Glutamatergic neuron (in vitro differentiated cells): ENCODE measurements around the gene KANSL1L. TPM values are rescaled to one million over a fixed set of nuclear protein-coding genes. Genes with fewer than 3 reads are reported as not detected.
"Not testable (repeated sequence)": the region's sequence is repeated elsewhere in the genome, so short reads cannot be mapped to it uniquely, and the experiment has no call there.

Experiments
- DNase-seq: peaks from one replicate; pipeline ENCODE4 v3.0.0; 2022
- H3K27ac Mint-ChIP-seq: one replicate; pipeline ENCODE4 v1.8.0; 2020; ENCODE audit warnings: mild to moderate bottlenecking, mixed read lengths, inconsistent platforms; ENCODE audit not compliant: unreplicated experiment
- H3K27me3 Mint-ChIP-seq: one replicate; pipeline ENCODE4 v1.8.0; 2020; ENCODE audit warnings: mild to moderate bottlenecking, moderate library complexity, mixed read lengths, inconsistent platforms; ENCODE audit not compliant: unreplicated experiment
- H3K36me3 Mint-ChIP-seq: one replicate; pipeline ENCODE4 v1.8.0; 2020; ENCODE audit warnings: mild to moderate bottlenecking, mixed read lengths, inconsistent platforms; ENCODE audit not compliant: unreplicated experiment
- H3K4me1 Mint-ChIP-seq: one replicate; pipeline ENCODE4 v1.8.0; 2020; ENCODE audit warnings: mild to moderate bottlenecking, low read depth, mixed read lengths, inconsistent platforms; ENCODE audit not compliant: unreplicated experiment
- H3K4me3 Mint-ChIP-seq: one replicate; pipeline ENCODE4 v1.8.0; 2020; ENCODE audit warnings: mild to moderate bottlenecking, mixed read lengths, inconsistent platforms; ENCODE audit not compliant: unreplicated experiment
- H3K9me3 Mint-ChIP-seq: one replicate; pipeline ENCODE4 v1.8.0; 2020; ENCODE audit warnings: mild to moderate bottlenecking, moderate library complexity, mixed read lengths, inconsistent platforms; ENCODE audit not compliant: unreplicated experiment
- total RNA-seq: library from RNA; stranded (reverse); fragmentation: NEBNext Ultra II Directional; extraction: Animal tissue kit (Norgen Biotek cat#: 25700); gene quantifications from one replicate; pipeline ENCODE4 v1.2.1, GENCODE V29; 2021; ENCODE audit not compliant: unreplicated experiment
- TF ChIP-seq, protein P1 (sequence below): fragments of 200-600 bp; sonication (generic); IDR thresholded peaks from one replicate; pipeline ENCODE4 v1.5.0; 2021; ENCODE audit not compliant: partially characterized antibody, unreplicated experiment

The KANSL1L gene
- total RNA-seq, 1 donor from 2014 or later: 26.4 TPM

DNA sequence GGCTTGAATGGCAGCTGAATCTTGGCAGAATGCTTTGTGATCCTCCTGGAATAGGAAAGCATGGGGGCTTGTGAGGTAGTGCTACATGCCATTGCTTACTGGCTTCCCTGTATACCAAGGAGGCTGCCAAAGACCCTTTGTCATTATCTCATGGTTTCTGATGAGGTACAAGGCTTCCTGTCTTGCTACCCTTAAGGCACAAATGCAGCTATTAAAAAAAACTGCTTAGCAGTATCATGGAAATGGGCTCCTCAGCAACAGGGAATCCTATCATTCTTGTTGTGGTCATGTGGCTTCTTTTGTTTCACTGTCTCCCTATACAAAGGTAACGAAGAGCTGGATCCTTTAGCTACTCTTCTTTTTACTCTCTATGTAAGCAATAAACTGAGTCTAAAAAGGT lies 6.6 kb upstream of the KANSL1L start:
- Mint-ChIP-seq H3K4me1 (no peaks in the 10 kb centered on the region), H3K27me3 (peaks cover under 1% of the 10 kb centered on the region), H3K4me3 (no peak overlapping the region), H3K36me3 (no peaks in the 10 kb centered on the region), H3K27ac (no peak overlapping the region), H3K9me3 (no peaks in the 10 kb centered on the region)
- TF ChIP-seq, protein P1, sequence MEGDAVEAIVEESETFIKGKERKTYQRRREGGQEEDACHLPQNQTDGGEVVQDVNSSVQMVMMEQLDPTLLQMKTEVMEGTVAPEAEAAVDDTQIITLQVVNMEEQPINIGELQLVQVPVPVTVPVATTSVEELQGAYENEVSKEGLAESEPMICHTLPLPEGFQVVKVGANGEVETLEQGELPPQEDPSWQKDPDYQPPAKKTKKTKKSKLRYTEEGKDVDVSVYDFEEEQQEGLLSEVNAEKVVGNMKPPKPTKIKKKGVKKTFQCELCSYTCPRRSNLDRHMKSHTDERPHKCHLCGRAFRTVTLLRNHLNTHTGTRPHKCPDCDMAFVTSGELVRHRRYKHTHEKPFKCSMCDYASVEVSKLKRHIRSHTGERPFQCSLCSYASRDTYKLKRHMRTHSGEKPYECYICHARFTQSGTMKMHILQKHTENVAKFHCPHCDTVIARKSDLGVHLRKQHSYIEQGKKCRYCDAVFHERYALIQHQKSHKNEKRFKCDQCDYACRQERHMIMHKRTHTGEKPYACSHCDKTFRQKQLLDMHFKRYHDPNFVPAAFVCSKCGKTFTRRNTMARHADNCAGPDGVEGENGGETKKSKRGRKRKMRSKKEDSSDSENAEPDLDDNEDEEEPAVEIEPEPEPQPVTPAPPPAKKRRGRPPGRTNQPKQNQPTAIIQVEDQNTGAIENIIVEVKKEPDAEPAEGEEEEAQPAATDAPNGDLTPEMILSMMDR: no peak
- DNase-seq: no peak

DNA sequence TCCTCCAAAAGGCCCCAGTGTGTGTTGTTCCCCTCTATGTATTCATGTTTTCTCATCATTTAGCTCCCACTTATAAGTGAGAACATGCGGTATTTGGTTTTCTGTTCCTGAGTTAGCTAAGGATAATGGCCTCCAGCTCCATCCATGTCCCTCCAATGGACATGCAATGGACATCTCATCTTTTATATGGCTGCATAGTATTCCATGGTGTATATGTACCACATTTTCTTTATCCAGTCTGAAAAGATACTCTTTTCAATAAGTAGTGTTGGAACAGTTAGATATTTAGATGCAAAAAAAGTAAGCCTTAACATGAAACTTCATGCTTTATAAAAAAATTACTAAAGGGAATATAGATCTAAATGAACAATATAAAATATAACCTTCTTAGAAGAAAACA lies 5.9 kb upstream of the KANSL1L start:
- H3K4me1 Mint-ChIP-seq, H3K27ac Mint-ChIP-seq, H3K36me3 Mint-ChIP-seq, H3K4me3 Mint-ChIP-seq, DNase-seq, H3K27me3 Mint-ChIP-seq, H3K9me3 Mint-ChIP-seq: not testable (repeated sequence)

DNA sequence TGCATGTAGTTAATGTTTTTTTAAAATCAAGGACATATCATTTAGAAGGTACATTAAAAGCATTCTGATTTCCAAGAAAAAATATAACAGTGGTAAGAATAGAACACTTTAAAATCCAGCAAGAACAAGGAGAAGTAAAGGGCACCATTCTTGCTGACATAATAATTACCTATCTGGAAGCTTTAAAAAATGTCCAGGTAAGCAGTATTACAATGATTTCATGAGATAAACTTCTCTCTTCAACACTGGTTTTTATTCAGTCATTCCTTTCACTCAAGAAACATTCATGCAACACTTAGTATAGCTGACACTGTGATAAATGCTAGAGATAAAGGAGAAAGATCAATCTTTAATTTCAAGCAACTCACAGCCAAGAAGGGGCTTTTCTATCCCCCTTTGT lies 2.9 kb upstream of the KANSL1L start:
- Mint-ChIP-seq H3K9me3 (peaks cover 14% of the 10 kb centered on the region), H3K27me3 (peaks cover 7% of the 10 kb centered on the region), H3K27ac (no peak overlapping the region), H3K36me3 (no peaks in the 10 kb centered on the region), H3K4me3 (no peak overlapping the region), H3K4me1 (peaks cover 2% of the 10 kb centered on the region)
- no peak for DNase-seq
- TF ChIP-seq, protein P1: no peak

DNA sequence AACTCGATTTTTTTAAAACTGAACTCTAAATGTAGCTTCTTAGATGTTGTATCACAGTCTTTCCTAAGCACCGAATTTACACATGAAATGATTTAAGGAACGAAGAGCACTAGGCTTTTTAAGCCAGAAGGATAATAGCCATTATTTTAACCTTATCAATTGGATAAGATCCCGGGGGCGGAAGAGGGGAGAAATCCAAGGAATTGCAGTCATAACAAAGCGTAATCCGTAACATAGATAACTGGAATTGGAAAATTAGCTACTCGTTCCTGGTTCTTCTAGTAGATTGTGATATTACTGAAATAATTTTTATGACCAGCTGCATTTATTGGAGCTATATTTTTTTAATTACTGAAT lies 988 bp upstream of the KANSL1L start:
- Mint-ChIP-seq H3K4me1 (peaks cover 8% of the 10 kb centered on the region), H3K27ac (peak overlapping the region; percentile 88), H3K36me3 (no peaks in the 10 kb centered on the region), H3K27me3 (peaks cover 7% of the 10 kb centered on the region), H3K9me3 (peaks cover 14% of the 10 kb centered on the region), H3K4me3 (peak overlapping the region; percentile 94)
- TF ChIP-seq, protein P1: no peak
- DNase-seq: no peak

DNA sequence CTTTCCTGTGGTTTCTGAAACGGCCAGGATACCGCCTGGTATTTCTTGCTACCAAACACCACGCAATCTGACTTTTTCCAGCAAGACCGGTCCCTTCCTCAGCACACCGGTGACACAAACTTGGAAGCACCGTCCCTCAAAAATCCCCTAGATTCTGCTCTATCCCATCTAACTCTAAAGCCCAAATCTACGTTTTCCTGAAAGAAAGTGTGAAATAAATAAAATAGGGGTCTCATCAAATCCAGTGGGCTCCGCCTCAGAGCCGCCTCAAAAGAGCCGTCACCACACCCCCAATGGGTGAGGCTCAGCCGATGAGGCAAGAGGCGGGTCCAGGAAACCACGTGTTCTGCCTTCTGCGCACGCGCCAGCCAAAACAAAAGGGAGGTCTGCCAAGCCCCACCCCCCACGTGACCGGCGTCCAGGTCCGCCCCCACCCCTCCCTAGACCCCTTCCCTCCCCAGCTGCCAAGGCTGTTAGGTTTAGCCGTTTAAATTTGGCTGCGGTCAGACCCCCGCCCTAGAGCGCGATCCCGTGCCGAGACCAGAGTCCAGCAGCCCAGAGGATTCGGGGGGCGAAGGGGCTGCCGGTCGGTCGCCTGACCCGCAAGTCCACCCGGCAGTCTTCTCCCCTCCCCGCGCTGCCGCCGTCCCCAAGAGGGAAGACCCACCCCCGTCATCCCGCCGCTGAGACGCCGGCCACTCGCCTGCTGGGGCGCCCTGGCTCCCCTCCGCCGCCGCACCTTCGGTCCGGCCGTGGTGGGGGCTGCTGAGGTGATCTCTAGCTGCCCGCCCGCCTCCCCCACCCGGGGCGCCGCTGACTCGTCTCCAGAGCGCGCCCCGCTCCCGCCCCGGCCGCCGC lies 534 bp downstream of the KANSL1L start:
- H3K9me3 Mint-ChIP-seq: peaks cover 14% of the 10 kb centered on the region
- H3K4me3 Mint-ChIP-seq: peak overlapping the region; percentile 92
- peaks cover 7% of the 10 kb centered on the region for H3K27me3 Mint-ChIP-seq
- H3K36me3 Mint-ChIP-seq: no peaks in the 10 kb centered on the region
- H3K27ac Mint-ChIP-seq: peak overlapping the region; percentile 91
- peak; percentile 100 for DNase-seq
- TF ChIP-seq, protein P1: no peak
- H3K4me1 Mint-ChIP-seq: peaks cover 8% of the 10 kb centered on the region
